T-helper 1 cell treated with Interleukin-12 subunit alpha and Interleukin-12 subunit beta and Interleukin-4 antibody, amounts not matched to agents 30 ng/mL and 1 ng/mL, for 36 hours (primary cell): ENCODE data around the gene CLSTN2. TPM values are rescaled to one million over a fixed set of nuclear protein-coding genes. Genes with fewer than 3 reads are reported as not detected.

ENCODE experiments used
- intact Hi-C: fragments of 100-400 bp; cut with micrococcal nuclease; formaldehyde crosslinking; loops from one replicate; pipeline ENCODE4 v1.15.1; 2024
- total RNA-seq: library from RNA; stranded (reverse); gene quantifications from 2 replicates; pipeline ENCODE4 v1.2.3, GENCODE V29; 2022

Gene CLSTN2
- total RNA-seq, 1 donor from 2014 or later = 0.05 TPM

- intact Hi-C loops = no loop called here
Measured at GRCh38 chr3:140577911-140578310, 642.9 kb downstream of the CLSTN2 start.

DNA sequence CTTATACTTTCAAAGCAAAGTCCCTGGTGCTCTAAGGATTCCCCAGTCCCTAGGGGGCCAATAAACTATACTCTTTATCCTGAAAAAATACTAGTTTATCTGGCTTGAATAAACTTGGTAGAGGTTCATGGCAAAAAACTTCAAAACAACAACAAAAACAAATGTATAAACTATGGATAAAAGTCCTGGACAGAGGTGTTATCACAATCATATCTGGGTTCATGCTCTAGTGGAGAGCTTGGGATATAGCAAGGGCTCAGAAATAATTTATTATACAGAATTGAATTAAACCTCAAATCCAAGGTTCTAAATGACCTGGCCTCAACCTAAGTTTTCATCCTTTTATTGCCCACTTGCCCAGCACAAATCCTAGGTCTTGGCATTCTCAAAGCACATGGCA, 644.3 kb downstream of the CLSTN2 start:
- intact Hi-C loops = no loop called here

- intact Hi-C loops = loop anchor here (5.0 kb wide), 1 partner anchor 177 kb away; no protein-coding TSS in a partner anchor
Measured at GRCh38 chr3:140580746-140581145, 645.8 kb downstream of the CLSTN2 start.

- intact Hi-C loops = loop anchor here (5.0 kb wide), 1 partner anchor 173 kb away; no protein-coding TSS in a partner anchor
Measured at GRCh38 chr3:140584549-140584948, 649.6 kb downstream of the CLSTN2 start.

DNA sequence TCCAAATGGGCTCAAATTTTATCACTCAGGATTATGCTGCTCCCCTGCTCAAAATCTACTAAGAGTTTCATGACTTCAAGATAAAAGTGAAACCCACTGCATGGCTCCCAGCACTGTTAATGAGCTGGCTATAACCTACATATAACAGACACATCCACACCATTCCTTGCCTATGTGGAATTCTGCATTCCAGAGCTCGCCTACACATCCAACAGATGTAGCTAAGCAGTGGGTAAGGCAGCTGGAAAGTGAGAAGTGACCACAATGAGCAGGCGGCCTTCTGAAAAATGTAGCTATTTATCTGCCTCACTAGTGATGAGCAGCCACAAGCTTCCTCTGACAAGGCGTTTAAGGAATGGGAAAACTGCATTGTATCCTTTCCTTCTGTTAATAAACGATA, 650.8 kb downstream of the CLSTN2 start:
- intact Hi-C loops = no loop called here

GRCh38 chr3:140586311-140586710, 651.3 kb downstream of the CLSTN2 start:
- intact Hi-C loops = no loop called here

GRCh38 chr3:140588558-140588957, 653.6 kb downstream of the CLSTN2 start:
- intact Hi-C loops = no loop called here

DNA sequence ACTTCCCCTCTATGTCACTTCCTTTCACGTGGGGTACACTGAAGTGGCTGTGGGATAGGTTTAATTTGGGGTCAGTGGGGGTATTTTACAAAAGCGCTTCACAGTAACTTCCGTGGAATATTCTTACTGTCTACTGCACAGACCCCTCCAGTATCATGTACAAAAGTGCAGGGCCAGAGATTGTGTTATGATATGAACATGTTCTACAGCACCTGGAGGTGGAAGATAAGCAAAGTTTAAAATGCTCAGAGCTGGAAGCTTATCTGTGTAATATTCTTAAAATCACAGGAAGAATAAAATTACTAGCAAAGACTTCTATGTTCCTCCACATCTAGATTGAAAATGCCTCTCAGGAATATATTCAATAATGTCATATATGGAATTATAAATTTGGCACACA, 658.8 kb downstream of the CLSTN2 start:
- intact Hi-C loops = no loop called here

DNA sequence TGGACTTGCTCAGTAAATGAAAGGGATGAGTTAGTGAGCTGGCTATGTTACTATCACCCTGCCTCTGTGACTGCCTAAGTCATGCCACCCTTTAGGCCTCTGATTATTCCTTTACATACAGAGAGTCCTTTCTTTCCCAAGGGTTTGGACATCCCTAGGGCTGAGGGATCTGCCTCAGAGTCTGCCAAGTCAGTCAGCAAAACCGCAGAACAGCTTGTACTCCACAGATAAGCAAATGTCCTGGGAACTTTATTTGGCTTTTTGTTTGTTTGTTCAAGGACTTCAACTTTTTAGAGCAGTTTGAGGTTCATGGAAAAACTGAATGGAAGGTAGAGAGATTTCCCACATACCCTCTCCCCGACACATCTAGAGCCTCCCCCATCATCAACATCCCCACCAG, 660.3 kb downstream of the CLSTN2 start:
- intact Hi-C loops = no loop called here

- intact Hi-C loops = no loop called here
Measured at GRCh38 chr3:140597364-140597763, 662.4 kb downstream of the CLSTN2 start.

GRCh38 chr3:140597792-140598191, 662.8 kb downstream of the CLSTN2 start:
- intact Hi-C loops = no loop called here

DNA sequence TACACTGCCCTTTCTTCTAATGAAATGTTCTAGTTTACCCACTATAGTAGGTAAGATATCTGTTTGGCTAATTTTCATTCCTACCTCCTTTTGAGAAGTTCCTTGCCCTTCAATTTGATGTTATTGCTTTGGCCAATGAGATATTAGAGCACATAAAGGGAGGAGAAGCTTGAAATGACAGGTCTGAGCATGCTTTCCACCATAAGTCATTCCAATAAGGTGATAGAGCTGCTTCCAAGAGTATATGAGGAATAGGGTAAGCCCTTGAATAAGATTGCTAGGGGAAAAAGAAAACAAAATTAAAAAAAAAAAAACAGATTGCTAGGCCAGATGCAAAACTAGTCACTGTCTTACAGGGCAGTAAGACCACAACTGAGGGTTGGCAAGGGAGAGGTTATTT, 664.0 kb downstream of the CLSTN2 start:
- intact Hi-C loops = no loop called here

DNA sequence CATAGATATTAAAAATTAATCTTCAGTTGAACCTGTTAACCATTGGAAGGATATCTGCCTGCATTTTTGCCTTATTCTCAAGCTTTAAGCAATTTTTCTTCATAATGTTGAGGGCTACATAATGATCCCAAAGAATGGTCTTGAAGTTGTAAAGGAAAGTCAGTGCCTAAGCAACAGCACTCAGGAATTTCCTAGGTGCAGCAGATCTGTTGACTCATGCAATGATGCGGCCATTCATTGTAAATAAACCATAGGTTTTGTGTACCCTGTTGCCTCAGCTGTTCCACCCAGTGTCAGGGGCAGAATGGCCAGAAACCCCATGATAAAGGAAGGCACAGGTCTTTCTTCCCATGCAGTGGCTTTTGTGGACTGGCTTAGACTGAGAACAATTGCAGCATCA, 664.5 kb downstream of the CLSTN2 start:
- intact Hi-C loops = no loop called here

- intact Hi-C loops = no loop called here
Measured at GRCh38 chr3:140601881-140602280, 666.9 kb downstream of the CLSTN2 start.

DNA sequence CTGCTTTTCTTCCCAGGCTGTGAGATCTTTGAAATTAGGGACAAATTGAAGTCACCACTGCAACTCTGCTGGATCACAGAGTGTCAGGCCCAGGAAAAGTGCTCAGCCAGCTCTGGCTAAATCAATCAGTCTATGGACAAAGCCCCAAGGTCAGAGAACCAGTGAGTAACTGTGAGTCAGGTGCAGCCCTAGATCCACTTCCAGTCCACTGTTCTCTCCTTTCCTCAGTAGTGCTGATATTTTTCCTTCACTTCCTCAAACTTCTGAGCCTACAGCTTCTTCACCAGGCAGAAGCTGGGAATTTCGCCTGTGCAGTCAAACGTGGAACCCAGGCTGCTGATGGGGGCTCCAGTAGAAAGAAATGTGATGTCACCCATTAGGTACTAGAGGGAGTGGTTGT, 667.8 kb downstream of the CLSTN2 start:
- intact Hi-C loops = no loop called here

GRCh38 chr3:140603766-140604165, 668.8 kb downstream of the CLSTN2 start:
- intact Hi-C loops = no loop called here

GRCh38 chr3:140610544-140610943, 675.6 kb downstream of the CLSTN2 start:
- intact Hi-C loops = no loop called here

- intact Hi-C loops = no loop called here
Measured at GRCh38 chr3:140614001-140614400, 679.0 kb downstream of the CLSTN2 start.

GRCh38 chr3:140617135-140617534, 682.1 kb downstream of the CLSTN2 start:
- intact Hi-C loops = no loop called here

GRCh38 chr3:140626856-140627255, 691.9 kb downstream of the CLSTN2 start:
- intact Hi-C loops = no loop called here
